HG03159 (cell line): ENCODE results near the gene SETD6.

Source experiments
- ATAC-seq: cut with Tn5 transposase; IDR thresholded peaks from one replicate; pipeline ENCODE4 v1.9.1; 2021; ENCODE audit warnings: mild to moderate bottlenecking, moderate library complexity; ENCODE audit not compliant: unreplicated experiment

Gene SETD6

GRCh38 chr16:58492735-58493134, 22.6 kb upstream of the SETD6 start:
- ATAC-seq = no peak

- ATAC-seq = no peak
Measured at GRCh38 chr16:58493756-58494431, 21.4 kb upstream of the SETD6 start.

- ATAC-seq = peak; percentile 64
Measured at GRCh38 chr16:58494981-58495520, 20.3 kb upstream of the SETD6 start.

GRCh38 chr16:58495521-58496331, 19.6 kb upstream of the SETD6 start:
- ATAC-seq = no peak

- no peak for ATAC-seq
Measured at GRCh38 chr16:58497468-58497867, 17.8 kb upstream of the SETD6 start.

- ATAC-seq = no peak
Measured at GRCh38 chr16:58497935-58498334, 17.4 kb upstream of the SETD6 start.

- no peak for ATAC-seq
Measured at GRCh38 chr16:58498341-58499091, 16.8 kb upstream of the SETD6 start.

GRCh38 chr16:58499092-58499511, 16.2 kb upstream of the SETD6 start:
- no peak for ATAC-seq

- ATAC-seq = no peak
Measured at GRCh38 chr16:58499615-58500351, 15.5 kb upstream of the SETD6 start, which contains the start of gene NDRG4. TSS of gene NDRG4 (plus strand) at chr16:58500143. CDS start at chr16:58500249, 106 bp downstream.

- no peak for ATAC-seq
Measured at GRCh38 chr16:58500430-58501241, 14.7 kb upstream of the SETD6 start.

- ATAC-seq = no peak
Measured at GRCh38 chr16:58501242-58502131, 13.8 kb upstream of the SETD6 start.

- ATAC-seq = no peak
Measured at GRCh38 chr16:58502217-58502921, 12.9 kb upstream of the SETD6 start.

GRCh38 chr16:58503166-58503862, 12.0 kb upstream of the SETD6 start:
- ATAC-seq = no peak

GRCh38 chr16:58503863-58504688, 11.2 kb upstream of the SETD6 start:
- ATAC-seq = no peak

GRCh38 chr16:58506241-58507194, 8.8 kb upstream of the SETD6 start:
- no peak for ATAC-seq
